Head of caudate nucleus (tissue), 42 donors: ENCODE measurements around the gene CABCOCO1.
"Not testable (repeated sequence)": the region's sequence is repeated elsewhere in the genome, so short reads cannot be mapped to it uniquely, and the experiment has no call there.

ENCODE experiments used
- DNase-seq, 42 donors: peaks; one replicate each; pipeline versions ENCODE4 v3.0.0 to v3.0.0-alpha.2; 2020 to 2021; ENCODE audit warnings: mixed read lengths in 7 of 42
- intact Hi-C: fragments of 100-400 bp; cut with DNase I; formaldehyde crosslinking; loops from one replicate; pipeline ENCODE4 v1.15.0; 2022

The CABCOCO1 gene

GRCh38 chr10:61701706-61702105, 39.0 kb downstream of the CABCOCO1 start:
- intact Hi-C loops: no loop called here
- no peak for DNase-seq

DNA sequence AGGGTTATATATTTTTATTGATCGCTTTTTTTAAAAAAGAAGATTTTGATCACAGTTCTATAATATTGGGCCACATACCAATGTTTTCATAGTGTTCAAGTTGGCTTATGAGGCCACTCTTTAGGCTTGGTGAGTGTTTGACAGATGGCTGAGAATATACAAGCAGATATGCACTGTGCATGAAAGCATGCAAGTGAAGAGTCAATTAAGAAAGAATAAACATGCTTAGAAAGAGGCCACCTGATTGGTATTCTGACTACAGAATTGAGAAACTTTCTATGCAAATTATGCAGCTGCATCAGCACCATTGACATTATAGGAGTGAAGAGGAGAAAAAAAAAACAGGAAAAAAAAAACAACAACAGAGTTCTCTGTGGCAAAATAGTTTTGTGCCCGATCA, 39.9 kb downstream of the CABCOCO1 start:
- no peak for DNase-seq
- intact Hi-C loops: no loop called here

DNA sequence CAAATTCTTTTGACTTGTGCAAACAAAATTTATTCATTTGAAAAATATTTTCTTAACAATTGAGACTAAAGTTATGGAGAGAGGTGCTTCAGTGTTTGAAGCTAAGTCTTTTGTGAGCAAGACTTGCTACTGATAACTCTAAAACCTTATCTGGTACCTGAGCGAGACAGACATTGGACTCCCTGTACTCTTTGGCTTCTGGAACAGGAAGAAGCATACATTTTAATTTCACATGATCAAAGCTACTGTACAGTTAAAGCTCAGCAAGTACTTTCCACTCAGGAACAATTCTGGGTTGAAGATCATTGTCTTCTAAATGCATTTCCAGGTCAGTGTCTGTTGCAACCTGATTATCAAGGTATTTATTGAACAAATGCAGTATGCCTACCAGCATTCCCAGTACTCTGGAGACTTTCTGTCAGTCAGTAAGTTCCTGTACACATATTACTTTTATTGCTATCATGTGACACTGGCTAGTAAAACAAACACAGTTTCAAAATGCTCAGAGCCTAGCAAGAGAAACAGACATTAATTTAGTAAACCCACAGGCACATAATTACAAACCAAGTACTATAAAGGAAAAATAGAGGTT, 42.4 kb downstream of the CABCOCO1 start:
- intact Hi-C loops: no loop called here
- DNase-seq: no peak

GRCh38 chr10:61708846-61709245, 46.1 kb downstream of the CABCOCO1 start:
- DNase-seq: no peak
- intact Hi-C loops: no loop called here

GRCh38 chr10:61712105-61712504, 49.4 kb downstream of the CABCOCO1 start:
- DNase-seq, intact Hi-C loops: not testable (repeated sequence)

DNA sequence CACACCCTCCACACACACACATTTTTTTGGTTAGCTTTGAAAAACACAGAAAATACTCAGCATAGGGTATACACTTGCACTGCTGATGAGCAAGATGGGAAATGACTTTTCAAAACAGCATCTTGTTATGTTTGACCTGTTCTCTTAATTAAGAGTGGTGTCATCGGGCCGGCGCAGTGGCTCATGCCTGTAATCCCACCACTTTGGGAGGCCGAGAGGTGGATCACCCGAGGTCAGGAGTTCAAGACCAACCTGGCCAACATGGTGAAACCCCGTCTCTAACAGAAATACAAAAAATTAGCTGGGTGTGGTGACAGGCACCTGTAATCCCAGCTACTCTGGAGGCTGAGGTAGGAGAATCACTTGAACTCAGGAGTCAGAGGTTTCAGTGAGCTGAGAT, 56.7 kb downstream of the CABCOCO1 start:
- intact Hi-C loops, DNase-seq: not testable (repeated sequence)

GRCh38 chr10:61719906-61720305, 57.2 kb downstream of the CABCOCO1 start:
- DNase-seq: no peak
- intact Hi-C loops: no loop called here

DNA sequence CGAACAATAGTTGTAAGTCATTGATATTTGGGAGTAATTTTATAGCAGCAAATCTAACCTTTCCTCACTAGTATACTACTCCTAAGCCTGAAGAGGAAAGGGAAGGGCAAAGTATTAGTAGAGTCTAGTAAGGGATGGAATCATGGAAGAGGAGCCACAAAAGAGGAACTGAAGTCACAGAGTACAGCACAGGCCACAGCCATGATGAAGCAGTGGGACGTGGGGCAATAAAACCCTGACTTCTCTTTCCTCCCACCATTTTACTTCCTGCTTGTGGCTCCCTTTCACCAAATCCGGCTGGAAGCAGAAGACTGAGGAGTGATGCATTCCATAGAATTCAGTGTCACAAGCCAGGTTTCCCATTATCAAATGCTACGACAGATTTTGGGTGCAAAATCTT, 58.7 kb downstream of the CABCOCO1 start:
- no peak for DNase-seq
- intact Hi-C loops: no loop called here

DNA sequence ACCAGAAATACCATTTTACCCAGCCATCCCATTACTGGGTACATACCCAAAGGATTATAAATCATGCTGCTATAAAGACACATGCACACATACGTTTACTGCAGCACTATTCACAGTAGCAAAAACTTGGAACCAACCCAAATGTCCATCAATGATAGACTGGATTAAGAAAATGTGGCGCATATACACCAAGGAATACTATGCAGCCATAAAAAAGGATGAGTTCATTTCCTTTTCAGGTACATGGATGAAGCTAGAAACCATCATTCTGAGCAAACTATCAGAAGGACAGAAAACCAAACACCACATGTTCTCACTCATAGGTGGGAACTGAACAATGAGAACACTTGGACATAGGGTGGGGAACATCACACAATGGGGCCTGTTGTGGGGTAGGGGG, 62.5 kb downstream of the CABCOCO1 start:
- DNase-seq, intact Hi-C loops: not testable (repeated sequence)

DNA sequence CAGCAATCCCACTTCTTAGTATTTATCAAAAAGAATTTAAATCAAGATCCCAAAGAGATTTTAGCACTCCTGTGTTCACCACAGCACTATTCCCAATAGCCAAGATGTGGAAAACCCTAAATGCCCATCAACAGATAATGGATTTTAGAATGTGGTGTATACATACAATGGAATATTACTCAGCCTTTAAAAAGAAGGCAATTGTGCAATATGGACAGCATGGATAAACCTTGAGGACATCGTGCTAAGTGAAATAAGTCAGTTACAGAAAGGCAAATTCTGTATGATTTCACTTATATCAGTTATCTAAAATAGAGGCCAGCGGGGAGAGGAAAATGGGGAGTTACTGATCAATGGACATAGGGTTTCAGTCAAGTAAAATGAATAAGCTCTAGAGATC, 66.9 kb downstream of the CABCOCO1 start:
- intact Hi-C loops: no loop called here
- DNase-seq: no peak

DNA sequence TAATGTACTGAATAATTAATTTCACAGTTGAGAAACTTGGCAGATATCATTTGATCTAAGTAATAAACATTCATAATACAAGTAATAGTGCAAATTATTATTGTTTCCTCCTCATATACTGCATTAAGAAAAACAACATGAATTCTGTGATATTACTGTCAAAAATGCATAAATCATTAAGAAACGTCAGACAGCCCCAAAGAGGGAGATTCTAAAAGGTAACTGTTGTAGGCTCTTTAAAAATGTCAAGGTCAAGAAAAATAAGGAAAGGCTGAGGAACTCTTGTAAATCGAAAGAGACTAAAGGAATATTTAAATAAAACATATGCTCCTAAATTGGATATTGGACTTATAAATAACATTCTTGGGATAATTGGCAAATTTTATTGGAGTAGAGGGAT, 67.9 kb downstream of the CABCOCO1 start:
- intact Hi-C loops: no loop called here
- DNase-seq: no peak

GRCh38 chr10:61731638-61732037, 68.9 kb downstream of the CABCOCO1 start:
- DNase-seq: no peak
- intact Hi-C loops: no loop called here

DNA sequence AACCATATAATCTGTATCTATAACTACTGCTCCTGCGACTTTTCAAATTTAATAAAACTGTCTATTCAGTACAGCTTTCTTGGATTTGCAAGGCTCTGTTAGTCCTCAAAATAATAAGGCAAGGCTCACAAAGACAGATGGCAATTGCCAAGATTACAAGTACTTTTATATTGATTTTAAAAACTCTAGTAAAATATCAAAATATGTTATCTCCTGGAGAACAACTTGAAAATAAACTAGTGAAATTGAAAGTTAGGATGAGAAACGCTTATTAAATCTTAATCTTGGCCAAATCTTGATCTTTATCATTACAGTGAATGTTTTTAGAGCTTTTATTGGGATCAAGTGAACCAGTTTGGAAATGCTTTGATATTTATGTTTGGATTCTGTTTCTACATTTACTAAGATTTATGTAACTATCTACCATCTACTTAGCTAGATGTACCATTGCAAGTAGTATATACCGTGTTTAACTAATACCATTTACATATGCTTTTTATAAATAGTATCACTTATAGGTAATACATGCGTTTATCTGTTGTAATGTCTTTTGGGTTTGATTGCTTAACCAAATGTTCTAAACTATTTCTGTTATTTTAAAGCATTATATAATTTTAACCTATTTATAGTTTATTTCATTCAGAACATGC, 70.0 kb downstream of the CABCOCO1 start:
- intact Hi-C loops: no loop called here
- DNase-seq: no peak

DNA sequence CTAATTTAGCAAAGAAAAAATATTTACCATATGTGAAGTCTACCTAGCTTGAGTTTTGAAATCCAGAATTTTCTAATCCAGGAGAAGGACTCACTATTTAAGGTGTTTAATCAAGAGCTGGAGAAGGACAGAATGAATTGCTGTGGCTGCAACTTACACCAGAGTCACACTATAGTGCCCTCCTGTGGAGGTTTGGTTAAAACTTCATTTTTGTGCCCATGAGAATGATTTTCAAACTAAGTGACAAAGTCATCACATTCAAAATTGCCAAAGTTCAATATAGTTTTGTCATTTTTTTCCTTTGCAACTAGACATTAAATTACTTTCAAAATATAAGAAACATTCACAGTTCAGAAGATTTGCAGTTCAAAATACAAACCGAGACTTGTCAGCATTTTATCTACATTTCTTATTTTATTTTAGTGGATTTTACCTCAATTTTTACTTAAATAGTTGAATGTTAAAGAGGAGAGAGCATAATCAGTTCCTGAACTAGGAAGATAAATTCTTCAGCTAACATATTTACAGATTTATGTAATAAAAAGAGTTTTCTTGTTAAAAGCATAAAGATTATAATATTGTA, 70.7 kb downstream of the CABCOCO1 start:
- DNase-seq: peak in 28 of 42 donors; percentile 5 to 74 (median 38)
- intact Hi-C loops: no loop called here

DNA sequence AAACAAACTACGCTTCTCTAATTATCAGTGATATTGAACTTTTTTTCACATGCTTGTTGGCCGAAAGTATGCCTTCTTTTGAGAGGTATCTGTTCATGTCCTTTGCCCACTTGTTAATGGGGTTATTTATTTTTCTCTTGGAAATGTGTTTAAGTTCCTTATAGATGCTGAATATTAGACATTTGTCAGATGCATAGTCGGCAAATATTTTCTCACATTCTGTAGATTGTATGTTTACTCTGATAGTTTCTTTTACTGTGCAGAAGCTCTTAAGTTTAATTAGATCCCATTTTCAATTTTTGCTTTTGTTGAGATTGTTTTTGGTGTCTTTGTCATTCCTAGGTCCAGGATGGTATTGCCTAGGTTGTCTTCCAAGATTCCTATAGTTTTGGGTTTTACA, 73.2 kb downstream of the CABCOCO1 start:
- intact Hi-C loops: no loop called here

GRCh38 chr10:61737455-61737854, 74.7 kb downstream of the CABCOCO1 start:
- DNase-seq, intact Hi-C loops: not testable (repeated sequence)

More for the DNA sequence above, 73.2 kb downstream of the CABCOCO1 start:
- DNase-seq: no peak

- intact Hi-C loops: no loop called here
- peak in 1 of 42 donors; percentile 17 for DNase-seq
Observed at GRCh38 chr10:61742812-61743211, 80.1 kb downstream of the CABCOCO1 start.

GRCh38 chr10:61744469-61744868, 81.7 kb downstream of the CABCOCO1 start:
- DNase-seq: no peak
- intact Hi-C loops: no loop called here

DNA sequence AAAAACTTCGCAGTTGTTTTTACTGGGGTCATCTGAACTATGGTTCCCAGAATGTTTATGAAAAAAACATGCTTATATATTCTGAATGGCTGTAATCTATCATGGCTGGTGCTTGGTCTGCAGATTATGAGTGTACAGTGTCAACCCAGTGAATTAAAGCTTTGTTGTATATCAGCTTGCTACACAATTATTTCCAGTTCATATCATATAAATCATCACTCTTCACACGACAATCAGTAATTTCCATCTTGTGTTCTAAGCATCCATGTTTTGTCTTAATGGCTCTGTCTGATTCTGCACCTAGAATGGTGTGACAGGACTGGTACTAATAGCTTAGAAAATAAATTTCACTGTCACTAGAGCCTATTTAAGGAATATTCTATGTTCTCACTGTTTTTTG, 83.6 kb downstream of the CABCOCO1 start:
- intact Hi-C loops: no loop called here
- no peak for DNase-seq

DNA sequence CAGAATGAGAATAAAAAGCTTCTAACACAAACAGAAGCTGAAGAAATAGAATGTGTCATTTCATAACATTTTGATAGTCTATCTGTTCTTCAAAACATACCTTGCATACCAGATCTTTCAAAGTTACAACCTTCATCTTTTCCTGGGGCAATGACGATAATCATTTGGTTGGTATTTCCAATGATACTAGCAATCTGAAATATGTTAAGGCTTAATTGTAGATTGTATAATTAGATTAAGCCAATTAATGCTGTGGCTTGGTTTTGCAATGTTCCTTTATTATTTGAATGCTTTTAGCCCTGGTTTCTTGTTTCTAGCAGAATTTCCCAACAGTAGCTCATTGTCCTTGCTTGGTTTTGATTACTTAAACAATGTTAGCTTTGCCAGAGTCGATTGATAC, 84.6 kb downstream of the CABCOCO1 start:
- no peak for DNase-seq

DNA sequence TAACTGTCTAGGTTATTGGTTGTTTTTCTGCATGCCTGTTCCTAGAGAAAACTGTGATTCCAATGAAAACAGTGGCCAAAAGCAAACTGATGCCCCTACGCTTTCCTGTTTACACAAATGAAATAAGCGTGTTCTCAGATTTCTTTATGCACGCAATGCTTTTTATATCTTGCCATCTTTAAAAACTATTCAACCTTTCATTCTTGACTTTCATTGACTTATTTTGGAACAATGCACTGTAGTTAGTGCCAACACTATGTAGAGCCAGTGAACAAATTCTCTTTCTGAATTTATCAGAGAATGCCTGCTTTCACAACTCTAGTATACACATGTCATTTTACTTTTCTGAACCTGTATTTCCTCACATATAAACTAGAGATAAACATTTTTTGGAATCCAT, 86.6 kb downstream of the CABCOCO1 start:
- intact Hi-C loops: no loop called here
- DNase-seq: no peak

More for the DNA sequence above, 84.6 kb downstream of the CABCOCO1 start:
- intact Hi-C loops: no loop called here
